Peyer's patch (tissue), 4 donors: ENCODE measurements around the gene PHLDB1.

Experiments
- POLR2A ChIP-seq, 2 donors: fragments of 450-650 bp; IDR thresholded peaks; one replicate each; pipeline ENCODE4 v1.5.1; 2017; ENCODE audit warnings: antibody characterized with exemption in 2 of 2, mild to moderate bottlenecking in 2 of 2, moderate library complexity in 2 of 2
- TF ChIP-seq, protein P1 (sequence below), 6 experiments: fragments of 450-650 bp in 4 of 6; fragments of 200-600 bp in 2 of 6; sonication (generic) in 1 of 6; IDR thresholded peaks; one replicate each; pipeline ENCODE4 v1.5.1; 2017 to 2019; ENCODE audit warnings: antibody characterized with exemption in 6 of 6, mild to moderate bottlenecking in 3 of 6, moderate library complexity in 1 of 6

DNA sequence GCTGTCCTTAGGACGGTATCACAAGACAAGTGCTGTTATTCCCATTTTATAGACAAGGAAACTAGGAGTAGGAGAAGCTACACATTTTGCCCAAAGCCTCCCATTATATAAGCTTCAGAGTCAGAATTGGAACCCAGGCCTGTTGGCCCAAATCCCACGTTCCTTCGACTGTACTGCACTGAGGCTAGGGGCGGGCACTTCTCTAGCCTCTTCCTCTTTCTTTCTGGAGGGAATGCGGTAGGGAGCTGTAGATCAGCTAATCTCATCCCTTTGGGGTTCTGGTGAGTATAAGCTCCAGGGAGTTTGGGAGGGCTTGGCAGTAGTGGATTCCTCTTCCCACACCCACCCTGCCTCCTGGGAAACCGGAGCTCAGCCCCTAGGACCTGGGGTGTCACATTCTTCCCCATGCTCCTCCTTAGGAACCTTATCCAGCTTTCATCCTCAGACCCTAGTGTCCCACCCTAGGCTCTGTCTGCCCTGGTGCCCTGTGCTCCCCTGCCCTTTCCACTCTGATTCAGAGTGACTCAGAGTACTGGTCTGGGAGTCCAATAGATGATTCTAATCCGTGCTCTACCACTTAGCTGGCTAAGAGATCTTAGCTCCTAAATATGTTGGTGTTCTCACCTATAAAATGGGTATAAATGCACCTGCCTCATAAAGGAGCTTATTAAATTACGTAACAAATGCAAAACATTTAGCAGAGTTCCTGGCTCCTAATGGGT lies 29.3 kb downstream of the PHLDB1 start:
- TF ChIP-seq, protein P1, sequence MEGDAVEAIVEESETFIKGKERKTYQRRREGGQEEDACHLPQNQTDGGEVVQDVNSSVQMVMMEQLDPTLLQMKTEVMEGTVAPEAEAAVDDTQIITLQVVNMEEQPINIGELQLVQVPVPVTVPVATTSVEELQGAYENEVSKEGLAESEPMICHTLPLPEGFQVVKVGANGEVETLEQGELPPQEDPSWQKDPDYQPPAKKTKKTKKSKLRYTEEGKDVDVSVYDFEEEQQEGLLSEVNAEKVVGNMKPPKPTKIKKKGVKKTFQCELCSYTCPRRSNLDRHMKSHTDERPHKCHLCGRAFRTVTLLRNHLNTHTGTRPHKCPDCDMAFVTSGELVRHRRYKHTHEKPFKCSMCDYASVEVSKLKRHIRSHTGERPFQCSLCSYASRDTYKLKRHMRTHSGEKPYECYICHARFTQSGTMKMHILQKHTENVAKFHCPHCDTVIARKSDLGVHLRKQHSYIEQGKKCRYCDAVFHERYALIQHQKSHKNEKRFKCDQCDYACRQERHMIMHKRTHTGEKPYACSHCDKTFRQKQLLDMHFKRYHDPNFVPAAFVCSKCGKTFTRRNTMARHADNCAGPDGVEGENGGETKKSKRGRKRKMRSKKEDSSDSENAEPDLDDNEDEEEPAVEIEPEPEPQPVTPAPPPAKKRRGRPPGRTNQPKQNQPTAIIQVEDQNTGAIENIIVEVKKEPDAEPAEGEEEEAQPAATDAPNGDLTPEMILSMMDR (IDR thresholded peaks at IDR 0.05), result no peak
- TF ChIP-seq POLR2A (IDR thresholded peaks at IDR 0.05), result no peak
